Limb (tissue), 2 donors: ENCODE results near the gene CXCL11.
A peak's percentile ranks its signal among the peaks of the same experiment; 100 is the strongest.
"Not testable (repeated sequence)": the region's sequence is repeated elsewhere in the genome, so short reads cannot be mapped to it uniquely, and the experiment has no call there.

Experiments
- DNase-seq, 2 donors: peaks; one replicate each; pipeline ENCODE4 v3.0.0-alpha.2; 2016; ENCODE audit errors: extremely low spot score in 2 of 2

CXCL11 gene

GRCh38 chr4:76035799-76036380, at the start of gene CXCL11:
TSS of gene CXCL11 (minus strand) at chr4:76036070. CDS start at chr4:76035987, 83 bp downstream.
- no peak for DNase-seq

GRCh38 chr4:76084542-76084941, 48.7 kb upstream of the CXCL11 start:
- no peak for DNase-seq

GRCh38 chr4:76083386-76083988, 47.6 kb upstream of the CXCL11 start:
- no peak for DNase-seq

GRCh38 chr4:76078033-76078613, 42.3 kb upstream of the CXCL11 start:
- DNase-seq: no peak

GRCh38 chr4:76074993-76075600, 39.2 kb upstream of the CXCL11 start:
- DNase-seq: no peak

- DNase-seq: peak in 1 of 2 donors; percentile 15
Observed at GRCh38 chr4:76074468-76074867, 38.6 kb upstream of the CXCL11 start, which contains the start of gene ART3. TSS of gene ART3 (plus strand) at chr4:76074709. CDS start at chr4:76075890, 1,181 bp downstream.

- DNase-seq: no peak
Observed at GRCh38 chr4:76072760-76073159, 36.9 kb upstream of the CXCL11 start.

GRCh38 chr4:76067652-76068286, 31.9 kb upstream of the CXCL11 start:
- peak; percentile 76 for DNase-seq

- DNase-seq: no peak
Observed at GRCh38 chr4:76066546-76066945, 30.7 kb upstream of the CXCL11 start.

GRCh38 chr4:76061982-76062381, 26.1 kb upstream of the CXCL11 start:
- no peak for DNase-seq

- no peak for DNase-seq
Observed at GRCh38 chr4:76061421-76061820, 25.6 kb upstream of the CXCL11 start.

- DNase-seq: no peak
Observed at GRCh38 chr4:76060506-76060905, 24.6 kb upstream of the CXCL11 start.

GRCh38 chr4:76059750-76060149, 23.9 kb upstream of the CXCL11 start:
- no peak for DNase-seq

GRCh38 chr4:76058888-76059426, 23.1 kb upstream of the CXCL11 start:
- no peak for DNase-seq

GRCh38 chr4:76058302-76058701, 22.4 kb upstream of the CXCL11 start:
- DNase-seq: no peak

- DNase-seq: no peak
Observed at GRCh38 chr4:76055421-76055820, 19.6 kb upstream of the CXCL11 start.

GRCh38 chr4:76055016-76055415, 19.1 kb upstream of the CXCL11 start:
- no peak for DNase-seq

- DNase-seq: peak in 1 of 2 donors; percentile 3
Observed at GRCh38 chr4:76053730-76054129, 17.9 kb upstream of the CXCL11 start.

GRCh38 chr4:76050560-76051050, 14.7 kb upstream of the CXCL11 start:
- DNase-seq: not testable (repeated sequence)

GRCh38 chr4:76049860-76050416, 14.1 kb upstream of the CXCL11 start:
- DNase-seq: not testable (repeated sequence)

- not testable (repeated sequence) for DNase-seq
Observed at GRCh38 chr4:76044686-76045085, 8.8 kb upstream of the CXCL11 start.
